Prostate gland (tissue), 2 donors: ENCODE results near the gene NUDT17.

Experiments
- POLR2A ChIP-seq: fragments of 450-650 bp; IDR thresholded peaks from one replicate; pipeline ENCODE4 v1.6.1; 2016; ENCODE audit warnings: antibody characterized with exemption, mild to moderate bottlenecking
- TF ChIP-seq, protein P1 (sequence below), 4 experiments: fragments of 200-600 bp in 2 of 4; fragments of 450-650 bp in 2 of 4; sonication (generic) in 2 of 4; IDR thresholded peaks; 1 replicate in 3 of 4; 2 replicates in 1 of 4; pipeline ENCODE4 v1.5.1; 2016 to 2019; ENCODE audit warnings: antibody characterized with exemption in 4 of 4, mild to moderate bottlenecking in 2 of 4, moderate library complexity in 2 of 4

DNA sequence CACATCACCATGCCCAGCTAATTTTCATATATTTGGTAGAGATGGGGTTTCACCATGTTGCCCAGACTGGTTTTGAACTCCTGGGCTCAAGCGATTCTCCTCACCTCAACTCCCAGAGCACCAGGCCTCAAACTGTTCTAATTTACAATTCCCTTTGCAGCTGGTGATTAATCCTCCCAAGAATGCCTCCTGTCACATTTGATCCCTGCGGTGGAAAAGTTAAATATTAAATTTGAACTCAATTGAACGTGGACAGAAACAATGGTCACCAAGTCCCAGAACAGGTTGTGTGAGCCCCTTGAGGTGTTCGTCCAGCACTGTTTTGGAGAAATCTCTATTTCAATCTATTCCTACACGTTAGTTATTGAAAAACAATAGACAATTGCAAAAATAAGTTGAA, 42.2 kb downstream of the NUDT17 start:
- no peak for TF ChIP-seq POLR2A
- TF ChIP-seq, protein P1, sequence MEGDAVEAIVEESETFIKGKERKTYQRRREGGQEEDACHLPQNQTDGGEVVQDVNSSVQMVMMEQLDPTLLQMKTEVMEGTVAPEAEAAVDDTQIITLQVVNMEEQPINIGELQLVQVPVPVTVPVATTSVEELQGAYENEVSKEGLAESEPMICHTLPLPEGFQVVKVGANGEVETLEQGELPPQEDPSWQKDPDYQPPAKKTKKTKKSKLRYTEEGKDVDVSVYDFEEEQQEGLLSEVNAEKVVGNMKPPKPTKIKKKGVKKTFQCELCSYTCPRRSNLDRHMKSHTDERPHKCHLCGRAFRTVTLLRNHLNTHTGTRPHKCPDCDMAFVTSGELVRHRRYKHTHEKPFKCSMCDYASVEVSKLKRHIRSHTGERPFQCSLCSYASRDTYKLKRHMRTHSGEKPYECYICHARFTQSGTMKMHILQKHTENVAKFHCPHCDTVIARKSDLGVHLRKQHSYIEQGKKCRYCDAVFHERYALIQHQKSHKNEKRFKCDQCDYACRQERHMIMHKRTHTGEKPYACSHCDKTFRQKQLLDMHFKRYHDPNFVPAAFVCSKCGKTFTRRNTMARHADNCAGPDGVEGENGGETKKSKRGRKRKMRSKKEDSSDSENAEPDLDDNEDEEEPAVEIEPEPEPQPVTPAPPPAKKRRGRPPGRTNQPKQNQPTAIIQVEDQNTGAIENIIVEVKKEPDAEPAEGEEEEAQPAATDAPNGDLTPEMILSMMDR (IDR thresholded peaks at IDR 0.05) = no peak
